ENCODE measurements around the gene KCND3. TPM values are rescaled to one million over a fixed set of nuclear protein-coding genes. Genes with fewer than 3 reads are reported as not detected.

The KCND3 gene
- total RNA-seq, 1 donor from 2014 or later: 5.5 TPM

DNA sequence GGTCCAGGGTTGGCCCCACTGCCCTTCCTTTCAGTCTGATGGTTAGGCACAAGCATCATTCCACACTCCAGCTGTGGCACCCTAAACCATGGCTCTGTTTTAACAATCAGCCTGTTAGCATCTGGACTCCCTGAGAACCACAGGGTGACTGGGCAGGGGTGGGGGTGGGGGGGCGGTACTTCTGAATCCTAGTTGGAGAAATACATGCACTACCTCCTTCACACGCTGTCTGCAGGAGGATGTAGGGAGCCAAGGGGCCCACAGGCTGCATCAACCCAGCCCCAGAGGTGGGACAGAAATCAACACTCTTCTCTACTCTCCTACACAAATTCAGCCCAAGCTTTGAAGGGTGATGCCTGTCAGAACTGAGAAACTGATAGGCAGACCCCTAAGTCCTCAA, 209.9 kb downstream of the KCND3 start:
- H3K27ac ChIP-seq: no peak overlapping the region
- no peaks in the 10 kb centered on the region for H3K36me3 ChIP-seq
- H3K4me1 ChIP-seq: no peaks in the 10 kb centered on the region
- no peak for DNase-seq
- H3K27me3 ChIP-seq (ENCODE audit: low read depth): no peaks in the 10 kb centered on the region
- no peak overlapping the region for H3K4me3 ChIP-seq
- TF ChIP-seq, protein P1, sequence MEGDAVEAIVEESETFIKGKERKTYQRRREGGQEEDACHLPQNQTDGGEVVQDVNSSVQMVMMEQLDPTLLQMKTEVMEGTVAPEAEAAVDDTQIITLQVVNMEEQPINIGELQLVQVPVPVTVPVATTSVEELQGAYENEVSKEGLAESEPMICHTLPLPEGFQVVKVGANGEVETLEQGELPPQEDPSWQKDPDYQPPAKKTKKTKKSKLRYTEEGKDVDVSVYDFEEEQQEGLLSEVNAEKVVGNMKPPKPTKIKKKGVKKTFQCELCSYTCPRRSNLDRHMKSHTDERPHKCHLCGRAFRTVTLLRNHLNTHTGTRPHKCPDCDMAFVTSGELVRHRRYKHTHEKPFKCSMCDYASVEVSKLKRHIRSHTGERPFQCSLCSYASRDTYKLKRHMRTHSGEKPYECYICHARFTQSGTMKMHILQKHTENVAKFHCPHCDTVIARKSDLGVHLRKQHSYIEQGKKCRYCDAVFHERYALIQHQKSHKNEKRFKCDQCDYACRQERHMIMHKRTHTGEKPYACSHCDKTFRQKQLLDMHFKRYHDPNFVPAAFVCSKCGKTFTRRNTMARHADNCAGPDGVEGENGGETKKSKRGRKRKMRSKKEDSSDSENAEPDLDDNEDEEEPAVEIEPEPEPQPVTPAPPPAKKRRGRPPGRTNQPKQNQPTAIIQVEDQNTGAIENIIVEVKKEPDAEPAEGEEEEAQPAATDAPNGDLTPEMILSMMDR (IDR thresholded peaks at IDR 0.05): no peak
- intact Hi-C loops (cut with DNase I): no loop called here
- no peak for ATAC-seq
- no peaks in the 10 kb centered on the region for H3K9me3 ChIP-seq

DNA sequence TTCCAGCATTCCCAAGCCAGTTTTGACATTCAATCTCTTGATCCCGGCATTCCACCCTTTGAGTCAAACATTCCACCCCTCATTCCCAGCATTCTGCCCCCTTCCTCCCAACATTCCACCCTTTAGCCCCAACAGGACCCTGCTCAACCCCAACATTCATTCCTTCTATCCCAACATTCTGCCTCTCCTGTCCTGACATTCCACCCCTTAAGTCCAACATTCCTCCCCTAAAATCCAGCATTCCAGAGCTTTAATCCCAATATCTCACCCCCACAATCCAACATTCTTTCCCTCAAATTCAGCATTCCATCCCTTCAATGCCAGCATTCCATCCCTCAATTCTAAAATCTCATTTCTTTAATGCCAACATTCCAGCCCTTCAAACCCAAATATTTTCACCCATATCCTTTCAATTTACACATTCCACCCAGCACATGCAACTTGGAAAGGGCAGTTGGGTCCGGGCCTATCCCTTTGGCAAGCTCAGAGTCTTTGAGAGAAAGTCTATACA, 210.9 kb downstream of the KCND3 start:
- Histone ChIP-seq H3K4me1 (no peaks in the 10 kb centered on the region), H3K4me3 (no peak overlapping the region), H3K9me3 (no peaks in the 10 kb centered on the region), H3K36me3 (no peaks in the 10 kb centered on the region), H3K27me3 (ENCODE audit: low read depth) (no peaks in the 10 kb centered on the region), H3K27ac (no peak overlapping the region)
- DNase-seq: no peak
- no peak for ATAC-seq
- TF ChIP-seq, protein P1 (IDR thresholded peaks at IDR 0.05): no peak
- intact Hi-C loops (cut with DNase I): no loop called here

DNA sequence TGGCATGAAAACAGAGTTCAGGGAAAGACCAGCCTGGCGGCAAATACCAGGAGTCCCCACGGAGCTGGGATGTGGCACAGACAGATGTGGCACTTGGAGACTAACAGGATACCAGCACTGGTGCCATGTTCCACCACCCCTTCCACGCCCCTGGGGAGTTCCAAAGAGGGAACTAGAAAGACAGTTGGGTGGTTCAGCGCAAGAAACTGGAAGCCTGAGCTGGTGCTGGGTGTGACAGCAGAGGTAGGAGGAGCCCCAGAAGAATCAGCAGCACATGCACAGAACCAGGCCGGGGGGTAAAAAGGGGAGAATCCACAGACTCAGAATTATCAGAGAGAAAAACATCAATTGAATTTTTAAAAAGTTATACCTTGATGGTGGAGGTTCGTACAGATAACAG, 211.4 kb downstream of the KCND3 start:
- Histone ChIP-seq H3K4me1 (no peaks in the 10 kb centered on the region), H3K27ac (no peak overlapping the region), H3K4me3 (no peak overlapping the region), H3K9me3 (no peaks in the 10 kb centered on the region), H3K27me3 (ENCODE audit: low read depth) (no peaks in the 10 kb centered on the region), H3K36me3 (no peaks in the 10 kb centered on the region)
- intact Hi-C loops (cut with DNase I): no loop called here
- TF ChIP-seq, protein P1 (IDR thresholded peaks at IDR 0.05): no peak
- DNase-seq (no peak), ATAC-seq (no peak)

DNA sequence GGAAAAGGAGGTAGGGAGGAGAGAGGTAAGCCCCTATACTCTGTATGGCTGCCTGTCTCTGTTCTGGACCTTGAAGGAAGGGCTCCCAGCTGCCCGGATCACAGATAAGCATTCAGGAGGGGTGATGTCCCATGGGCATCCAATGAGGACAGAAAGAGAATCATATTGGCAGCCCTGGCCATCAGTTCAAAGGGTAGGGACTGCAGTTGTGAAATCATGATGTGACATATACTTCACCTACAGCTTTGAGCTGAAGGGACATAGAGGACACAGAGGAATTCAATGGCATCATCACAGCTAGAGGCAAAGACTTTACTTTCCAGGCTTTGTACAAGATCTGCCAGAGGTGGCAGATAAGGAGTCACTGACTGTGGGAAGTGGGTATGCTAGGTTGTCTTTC, 212.2 kb downstream of the KCND3 start:
- H3K27me3 ChIP-seq (ENCODE audit: low read depth): no peaks in the 10 kb centered on the region
- no peaks in the 10 kb centered on the region for H3K9me3 ChIP-seq
- TF ChIP-seq, protein P1 (IDR thresholded peaks at IDR 0.05): no peak
- no peaks in the 10 kb centered on the region for H3K4me1 ChIP-seq
- intact Hi-C loops (cut with DNase I): no loop called here
- no peak for DNase-seq
- no peaks in the 10 kb centered on the region for H3K36me3 ChIP-seq
- H3K4me3 ChIP-seq: no peak overlapping the region
- ATAC-seq: no peak
- no peak overlapping the region for H3K27ac ChIP-seq

DNA sequence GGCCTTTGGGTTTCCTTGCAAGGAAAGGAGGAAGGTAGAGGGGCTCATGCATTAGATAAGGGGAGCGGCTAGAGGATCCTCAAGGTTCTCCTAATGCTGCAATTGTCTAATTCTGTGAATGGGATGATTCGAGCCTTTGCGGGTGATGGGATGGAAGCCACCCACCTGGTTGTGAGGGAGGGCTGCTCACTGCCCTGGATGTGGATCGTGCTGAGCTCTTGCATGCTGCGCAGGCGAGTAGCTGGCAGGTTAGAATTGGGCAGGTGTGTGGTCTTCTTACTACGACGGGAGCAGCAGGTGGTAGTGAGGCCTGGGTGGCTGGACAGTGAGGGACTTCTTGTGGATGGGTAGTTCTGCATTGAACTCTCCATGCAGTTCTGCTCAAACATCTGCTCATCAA, 212.6 kb downstream of the KCND3 start:
- no peak for DNase-seq
- Histone ChIP-seq H3K27me3 (ENCODE audit: low read depth) (no peaks in the 10 kb centered on the region), H3K36me3 (no peaks in the 10 kb centered on the region), H3K9me3 (no peaks in the 10 kb centered on the region), H3K4me1 (no peaks in the 10 kb centered on the region), H3K4me3 (no peak overlapping the region), H3K27ac (no peak overlapping the region)
- no peak for ATAC-seq
- TF ChIP-seq, protein P1 (IDR thresholded peaks at IDR 0.05): no peak
- intact Hi-C loops (cut with DNase I): no loop called here

DNA sequence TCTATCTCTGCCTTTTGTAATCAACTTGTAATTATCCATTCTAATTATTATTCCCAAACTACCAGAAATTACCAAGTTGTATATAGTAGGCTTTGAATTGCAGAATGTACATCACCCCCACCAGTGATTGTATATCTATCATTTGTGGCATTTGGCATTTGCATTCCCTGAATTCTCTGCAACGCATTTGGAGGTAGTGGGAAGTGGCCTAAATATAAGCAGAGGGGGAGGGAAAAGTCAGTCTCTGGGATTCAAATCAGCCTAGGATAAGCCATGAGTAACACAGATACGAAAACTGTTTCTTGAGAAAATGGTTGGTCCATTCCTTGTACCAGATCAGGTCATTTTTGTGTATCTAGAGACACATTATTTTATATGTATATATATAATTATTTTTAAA, 213.1 kb downstream of the KCND3 start:
- TF ChIP-seq, protein P1 (IDR thresholded peaks at IDR 0.05): no peak
- intact Hi-C loops (cut with DNase I): no loop called here
- H3K27ac ChIP-seq: no peak overlapping the region
- no peaks in the 10 kb centered on the region for H3K36me3 ChIP-seq
- ATAC-seq: no peak
- DNase-seq: no peak
- H3K4me3 ChIP-seq: no peak overlapping the region
- no peaks in the 10 kb centered on the region for H3K27me3 ChIP-seq (ENCODE audit: low read depth)
- no peaks in the 10 kb centered on the region for H3K9me3 ChIP-seq
- H3K4me1 ChIP-seq: no peaks in the 10 kb centered on the region
